Right lobe of liver (tissue), 4 donors: Measurements from ENCODE around the gene A2M.

Experiments used
- CTCF ChIP-seq, 4 donors: fragments of 200-600 bp in 3 of 4; fragments of 450-650 bp in 1 of 4; IDR thresholded peaks; one replicate each; pipeline versions ENCODE4 v1.5.1 to v1.8.0; 2016 to 2022; ENCODE audit warnings: antibody characterized with exemption in 4 of 4, mild to moderate bottlenecking in 2 of 4
- POLR2A ChIP-seq: fragments of 450-650 bp; IDR thresholded peaks from one replicate; pipeline ENCODE4 v1.6.1; 2017; ENCODE audit warnings: antibody characterized with exemption, mild to moderate bottlenecking
- donor health status: DM: no; HTN: no; CAD: no.
- donor health status: DM: no; HTN: no; CAD: no.
- donor health status: DM: no; HTN: yes; CAD: no.

- no peak for TF ChIP-seq CTCF (IDR thresholded peaks at IDR 0.05)
- no peak for TF ChIP-seq POLR2A
These were observed 47.7 kb upstream of the A2M start for GRCh38 chr12:9163392-9163791.
